Stimulated activated naive B cell treated with anti-CD40 and anti-IgM and Interleukin-4, amounts not matched to agents 10 μg/mL and 1 μg/mL and 100 μg/mL, for 72 hours (primary cell): ENCODE results near the gene TNFRSF19.

ENCODE experiments used
- ATAC-seq, 2 donors: fragments of 150-1000 bp; cut with Tn5 transposase; replicated peaks; 2 replicates each; pipeline ENCODE4 v1.10.0; 2021; ENCODE audit warnings: moderate library complexity in 1 of 2
- DNase-seq: peaks from one replicate; pipeline ENCODE4 v3.0.0; 2021
- H3K27ac Mint-ChIP-seq: one replicate; pipeline ENCODE4 v1.8.0; 2022; ENCODE audit warnings: mild to moderate bottlenecking, mixed read lengths
- H3K27me3 Mint-ChIP-seq, 2 donors: one replicate each; pipeline ENCODE4 v1.8.0; 2022; ENCODE audit warnings: mixed read lengths in 2 of 2
- H3K36me3 Mint-ChIP-seq, 2 donors: one replicate each; pipeline ENCODE4 v1.8.0; 2022; ENCODE audit warnings: mixed read lengths in 2 of 2, mild to moderate bottlenecking in 1 of 2
- H3K4me1 Mint-ChIP-seq, 2 donors: one replicate each; pipeline ENCODE4 v1.8.0; 2022; ENCODE audit warnings: mixed read lengths in 2 of 2, mild to moderate bottlenecking in 1 of 2
- H3K4me3 Mint-ChIP-seq, 2 donors: one replicate each; pipeline ENCODE4 v1.8.0; 2022; ENCODE audit warnings: mild to moderate bottlenecking in 2 of 2, mixed read lengths in 2 of 2, moderate library complexity in 1 of 2
- H3K9me3 Mint-ChIP-seq, 2 donors: one replicate each; pipeline ENCODE4 v1.8.0; 2022; ENCODE audit warnings: mixed read lengths in 2 of 2, mild to moderate bottlenecking in 1 of 2

Gene TNFRSF19

GRCh38 chr13:23619068-23619855 lies 49.0 kb downstream of the TNFRSF19 start:
- Mint-ChIP-seq H3K36me3 (no peaks in the 10 kb centered on the region), H3K27me3 (peaks cover 4 to 10% of the 10 kb centered on the region in 2 donors), H3K27ac (no peak overlapping the region)

GRCh38 chr13:23620211-23620610 lies 50.0 kb downstream of the TNFRSF19 start:
- no peak for DNase-seq
- Mint-ChIP-seq H3K9me3 (no peaks in the 10 kb centered on the region), H3K4me3 (no peak overlapping the region), H3K36me3 (no peaks in the 10 kb centered on the region), H3K4me1 (no peaks in the 10 kb centered on the region), H3K27ac (no peak overlapping the region), H3K27me3 (peaks cover 4 to 10% of the 10 kb centered on the region in 2 donors)
- no peak for ATAC-seq

More at GRCh38 chr13:23619068-23619855, 49.0 kb downstream of the TNFRSF19 start:
- H3K9me3 Mint-ChIP-seq = no peaks in the 10 kb centered on the region
- DNase-seq (no peak), ATAC-seq (no peak)
- no peak overlapping the region for H3K4me3 Mint-ChIP-seq
- no peaks in the 10 kb centered on the region for H3K4me1 Mint-ChIP-seq

GRCh38 chr13:23620613-23621315 lies 50.6 kb downstream of the TNFRSF19 start:
- ATAC-seq = no peak
- H3K27ac Mint-ChIP-seq = no peak overlapping the region

DNA sequence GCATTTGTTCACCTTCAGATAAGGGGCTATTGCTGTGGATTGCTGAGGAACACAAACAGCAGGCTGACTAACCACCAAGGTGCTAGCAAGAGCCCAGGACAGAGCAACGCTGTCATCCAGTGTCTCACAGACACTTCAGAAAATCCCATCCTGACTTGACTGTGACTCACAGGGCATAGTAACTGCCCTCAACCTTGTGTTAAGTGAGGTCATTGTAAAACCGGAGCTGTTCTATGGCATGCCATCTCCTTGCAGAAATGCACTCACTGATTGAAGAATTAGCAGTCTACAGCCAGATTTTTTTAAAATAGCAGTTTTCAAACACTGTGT lies 51.1 kb downstream of the TNFRSF19 start:
- no peaks in the 10 kb centered on the region for H3K36me3 Mint-ChIP-seq
- H3K9me3 Mint-ChIP-seq = no peaks in the 10 kb centered on the region
- DNase-seq (no peak), ATAC-seq (peak; percentile 51 to 76)
- no peaks in the 10 kb centered on the region for H3K4me1 Mint-ChIP-seq
- no peak overlapping the region for H3K27ac Mint-ChIP-seq
- H3K4me3 Mint-ChIP-seq = no peak overlapping the region
- peaks cover 4 to 10% of the 10 kb centered on the region in 2 donors for H3K27me3 Mint-ChIP-seq

More at GRCh38 chr13:23620613-23621315, 50.6 kb downstream of the TNFRSF19 start:
- peaks cover 4 to 10% of the 10 kb centered on the region in 2 donors for H3K27me3 Mint-ChIP-seq
- no peaks in the 10 kb centered on the region for H3K9me3 Mint-ChIP-seq
- no peaks in the 10 kb centered on the region for H3K4me1 Mint-ChIP-seq
- no peaks in the 10 kb centered on the region for H3K36me3 Mint-ChIP-seq
- no peak for DNase-seq
- H3K4me3 Mint-ChIP-seq = no peak overlapping the region

DNA sequence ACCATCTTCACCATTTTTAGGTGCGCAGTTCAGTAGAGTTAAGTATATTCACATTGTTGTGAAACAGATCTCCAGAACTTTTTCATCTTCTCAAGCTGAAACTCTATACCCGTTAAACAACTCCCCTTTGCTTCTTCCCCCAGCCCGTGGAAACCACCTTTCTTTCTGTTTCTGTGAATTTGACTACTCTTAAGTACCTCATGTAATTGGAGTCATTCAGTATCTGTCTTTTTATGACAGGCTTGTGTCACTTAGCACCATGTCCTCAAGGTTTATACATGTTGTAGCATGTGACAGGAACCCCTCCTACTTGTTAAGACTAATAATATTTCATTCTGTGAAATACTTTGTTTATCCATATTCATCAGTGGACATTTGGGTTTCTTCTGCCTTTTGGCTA lies 52.8 kb downstream of the TNFRSF19 start:
- H3K36me3 Mint-ChIP-seq = no peaks in the 10 kb centered on the region
- H3K4me3 Mint-ChIP-seq = no peak overlapping the region
- H3K9me3 Mint-ChIP-seq = no peaks in the 10 kb centered on the region
- ATAC-seq = no peak
- H3K4me1 Mint-ChIP-seq = no peaks in the 10 kb centered on the region
- no peak for DNase-seq
- no peak overlapping the region for H3K27ac Mint-ChIP-seq
- H3K27me3 Mint-ChIP-seq = peaks cover 11 to 15% of the 10 kb centered on the region in 2 donors

- no peaks in the 10 kb centered on the region for H3K36me3 Mint-ChIP-seq
- DNase-seq = no peak
- no peak overlapping the region for H3K27ac Mint-ChIP-seq
- no peaks in the 10 kb centered on the region for H3K4me1 Mint-ChIP-seq
- H3K4me3 Mint-ChIP-seq = no peak overlapping the region
- no peaks in the 10 kb centered on the region for H3K9me3 Mint-ChIP-seq
- peaks cover 11 to 19% of the 10 kb centered on the region in 2 donors for H3K27me3 Mint-ChIP-seq
- no peak for ATAC-seq
These were observed 53.2 kb downstream of the TNFRSF19 start for GRCh38 chr13:23623394-23623793.

DNA sequence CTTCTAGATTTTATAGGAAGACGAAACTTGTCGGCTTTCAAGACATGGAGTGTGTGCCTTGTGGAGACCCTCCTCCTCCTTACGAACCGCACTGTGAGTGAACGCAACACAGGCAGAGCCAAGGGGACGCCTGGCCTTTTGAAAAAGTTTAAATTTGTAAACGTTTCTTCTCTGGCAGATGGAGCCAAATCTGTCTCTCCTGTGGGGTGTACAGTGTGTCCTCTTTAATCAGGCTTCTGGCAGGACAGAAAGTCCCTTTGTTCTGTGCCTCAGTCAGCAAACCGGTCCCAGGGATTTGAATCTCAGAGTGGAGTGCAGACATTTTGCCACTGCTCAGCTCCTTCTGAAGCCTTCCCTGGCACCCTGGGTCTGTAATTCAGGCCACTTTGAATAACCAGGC lies 56.5 kb downstream of the TNFRSF19 start:
- Mint-ChIP-seq H3K27ac (no peak overlapping the region), H3K36me3 (no peaks in the 10 kb centered on the region), H3K27me3 (peaks cover 19 to 24% of the 10 kb centered on the region in 2 donors), H3K9me3 (no peaks in the 10 kb centered on the region), H3K4me3 (no peak overlapping the region), H3K4me1 (no peaks in the 10 kb centered on the region)
- ATAC-seq (no peak), DNase-seq (no peak)

DNA sequence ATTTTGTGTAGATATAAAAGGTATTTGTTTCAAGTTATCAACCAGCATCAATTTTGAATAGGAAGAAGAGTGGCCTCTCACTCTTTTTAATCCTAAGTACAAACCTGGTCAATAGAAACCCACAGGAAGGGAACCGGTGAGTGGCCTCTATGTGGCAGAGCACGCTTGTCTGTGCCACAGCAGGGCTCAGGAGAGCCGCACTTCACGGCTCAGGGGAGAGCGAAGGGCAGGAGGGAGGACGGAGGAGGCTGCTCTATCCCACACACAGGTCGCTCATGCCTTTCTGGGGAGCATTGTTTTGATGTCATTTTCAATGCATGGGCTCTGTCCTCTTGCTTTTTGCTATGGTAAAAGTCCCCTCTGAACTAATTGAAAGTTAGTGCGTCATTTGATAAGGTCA lies 57.2 kb downstream of the TNFRSF19 start:
- DNase-seq (no peak), ATAC-seq (no peak)
- Mint-ChIP-seq H3K4me3 (no peak overlapping the region), H3K27me3 (peaks cover 19 to 24% of the 10 kb centered on the region in 2 donors), H3K27ac (no peak overlapping the region), H3K4me1 (no peaks in the 10 kb centered on the region), H3K9me3 (no peaks in the 10 kb centered on the region), H3K36me3 (no peaks in the 10 kb centered on the region)

DNA sequence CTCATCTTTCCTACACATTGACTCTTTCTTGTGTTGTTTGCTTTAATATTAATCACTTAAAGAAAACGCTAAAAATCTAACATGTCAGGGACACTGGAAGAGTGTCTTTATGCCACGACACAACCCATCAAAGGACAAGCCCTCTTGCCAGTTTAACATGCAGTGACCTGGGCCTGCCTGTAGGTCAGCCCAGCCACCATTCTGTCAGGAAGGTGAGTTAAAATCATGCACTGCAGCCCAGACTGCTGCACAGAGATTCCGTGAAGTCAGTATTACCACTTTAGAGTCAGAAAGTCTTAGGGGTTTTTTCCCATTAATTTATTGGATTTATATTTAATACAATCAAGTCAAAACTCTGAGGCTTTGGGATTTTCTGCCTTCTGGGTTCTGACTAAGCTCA lies 58.0 kb downstream of the TNFRSF19 start:
- Mint-ChIP-seq H3K27ac (no peak overlapping the region), H3K36me3 (no peaks in the 10 kb centered on the region), H3K4me1 (no peaks in the 10 kb centered on the region), H3K9me3 (no peaks in the 10 kb centered on the region), H3K4me3 (no peak overlapping the region), H3K27me3 (peaks cover 19 to 20% of the 10 kb centered on the region in 2 donors)
- ATAC-seq = no peak
- no peak for DNase-seq

GRCh38 chr13:23628765-23629565 lies 58.8 kb downstream of the TNFRSF19 start:
- no peak overlapping the region for H3K4me3 Mint-ChIP-seq

DNA sequence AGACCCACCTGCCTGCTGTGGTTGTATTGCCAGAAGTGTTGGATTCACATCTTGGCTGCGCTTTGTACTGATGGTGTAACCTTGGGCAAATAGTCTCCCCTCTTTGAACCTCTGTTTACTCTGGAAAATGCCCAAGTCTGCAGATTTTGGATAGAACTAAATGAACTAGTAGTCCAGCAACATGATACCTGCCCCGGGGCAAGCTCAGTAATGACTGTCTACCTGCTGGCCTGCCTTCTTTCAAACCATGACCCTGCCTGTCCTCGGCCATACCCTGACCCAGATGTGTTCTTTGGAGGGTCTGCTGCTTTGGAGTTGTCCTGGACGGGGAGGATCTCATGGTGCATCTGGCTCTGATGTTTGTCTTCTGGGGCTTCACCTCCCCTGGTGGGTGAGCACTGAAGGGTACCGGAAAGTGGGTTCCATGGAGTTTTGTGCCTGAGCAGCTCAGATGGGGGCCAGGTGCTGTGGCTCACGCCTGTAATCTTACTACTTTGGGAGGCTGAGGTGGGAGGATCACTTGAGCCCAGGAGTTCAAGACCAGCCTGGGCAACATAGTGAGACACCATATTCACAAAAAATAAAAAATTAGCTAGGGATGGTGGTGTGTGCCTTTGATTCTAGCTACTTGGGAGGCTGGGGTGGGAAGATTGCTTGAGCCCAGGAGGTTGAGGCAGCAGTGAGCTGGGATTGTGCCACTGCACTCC lies 59.5 kb downstream of the TNFRSF19 start:
- no peak overlapping the region for H3K4me3 Mint-ChIP-seq
- no peak for ATAC-seq
- H3K27me3 Mint-ChIP-seq = peaks cover 19 to 20% of the 10 kb centered on the region in 2 donors
- no peaks in the 10 kb centered on the region for H3K9me3 Mint-ChIP-seq
- H3K36me3 Mint-ChIP-seq = no peaks in the 10 kb centered on the region
- no peak for DNase-seq
- H3K27ac Mint-ChIP-seq = no peak overlapping the region
- no peaks in the 10 kb centered on the region for H3K4me1 Mint-ChIP-seq

More at GRCh38 chr13:23628765-23629565, 58.8 kb downstream of the TNFRSF19 start:
- ATAC-seq (no peak), DNase-seq (no peak)
- H3K36me3 Mint-ChIP-seq = no peaks in the 10 kb centered on the region
- peaks cover 19 to 20% of the 10 kb centered on the region in 2 donors for H3K27me3 Mint-ChIP-seq
- H3K4me1 Mint-ChIP-seq = no peaks in the 10 kb centered on the region
- no peaks in the 10 kb centered on the region for H3K9me3 Mint-ChIP-seq
- H3K27ac Mint-ChIP-seq = no peak overlapping the region

DNA sequence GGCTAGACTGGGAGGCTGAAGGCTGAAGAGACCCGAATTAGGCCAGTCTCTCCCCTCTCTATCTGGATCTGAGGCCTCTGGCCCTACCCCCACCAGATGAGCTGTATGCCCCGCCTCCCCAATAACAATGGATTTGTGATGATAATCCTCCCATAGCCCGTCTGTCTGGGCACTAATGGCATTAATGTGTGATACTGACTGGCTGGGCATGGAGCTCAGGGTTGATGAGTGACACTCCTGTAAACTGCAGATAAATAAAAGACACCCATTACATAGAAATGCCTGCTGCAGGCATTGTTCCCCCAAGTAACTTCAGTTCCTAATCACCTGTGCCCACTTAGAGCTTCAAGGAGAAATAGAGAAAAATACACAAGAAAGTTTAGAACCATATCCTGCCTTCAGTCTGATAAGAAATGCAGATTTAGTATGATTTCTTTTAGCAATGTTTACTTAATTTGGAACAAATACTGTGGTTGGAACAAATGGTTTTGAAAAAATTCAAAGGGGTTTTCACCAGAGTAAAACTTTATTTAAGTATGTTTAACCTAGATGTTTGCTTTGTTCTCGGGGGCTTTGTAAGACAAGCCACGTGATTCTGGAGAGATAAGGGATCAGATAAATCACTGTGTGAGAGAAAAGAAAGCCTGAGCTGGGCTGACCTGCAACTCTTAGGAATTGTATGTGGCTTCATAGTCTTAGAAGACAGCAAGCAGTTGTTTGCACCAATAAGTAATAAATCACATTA lies 60.3 kb downstream of the TNFRSF19 start:
- Mint-ChIP-seq H3K4me1 (no peaks in the 10 kb centered on the region), H3K9me3 (no peaks in the 10 kb centered on the region), H3K4me3 (no peak overlapping the region), H3K27ac (no peak overlapping the region), H3K27me3 (peaks cover 19 to 20% of the 10 kb centered on the region in 2 donors), H3K36me3 (no peaks in the 10 kb centered on the region)
- DNase-seq (no peak), ATAC-seq (no peak)

DNA sequence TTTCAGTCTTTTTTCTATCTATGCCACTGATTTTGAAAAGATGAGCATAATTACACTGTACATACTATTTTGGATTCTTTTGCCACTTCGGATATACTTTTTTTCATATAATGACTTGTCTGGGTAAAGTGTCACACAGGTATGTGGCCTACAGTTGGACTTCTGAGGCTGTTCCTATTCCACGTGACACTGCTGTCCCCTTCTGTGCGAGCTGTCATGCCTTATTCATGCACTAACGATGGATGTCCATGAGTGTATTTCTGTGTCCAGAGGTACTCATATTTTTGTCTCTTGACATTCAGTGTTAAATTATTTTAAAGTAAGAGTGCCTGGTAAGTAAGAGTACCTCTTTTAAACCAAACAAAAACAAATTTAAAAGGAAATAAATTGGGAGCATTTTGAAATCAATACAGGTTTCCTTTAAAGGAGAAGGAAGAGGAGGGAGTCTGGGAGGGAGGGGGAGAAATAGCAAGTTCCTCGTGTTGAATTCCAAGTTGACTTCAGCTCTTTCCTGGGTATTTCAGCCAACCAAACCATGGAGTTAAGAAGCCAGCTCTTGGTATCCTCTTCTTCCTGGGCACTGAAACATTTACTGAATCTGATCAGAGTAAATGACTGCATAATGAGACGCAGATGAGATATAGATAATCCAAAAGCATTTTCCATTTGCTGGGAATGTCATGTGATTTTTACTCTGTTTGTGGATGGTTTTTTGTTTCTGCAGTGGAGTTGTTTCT lies 61.3 kb downstream of the TNFRSF19 start:
- H3K27ac Mint-ChIP-seq = no peak overlapping the region
- H3K27me3 Mint-ChIP-seq = peaks cover 19 to 20% of the 10 kb centered on the region in 2 donors
- H3K4me3 Mint-ChIP-seq = no peak overlapping the region
- no peak for DNase-seq
- no peaks in the 10 kb centered on the region for H3K9me3 Mint-ChIP-seq
- ATAC-seq = no peak
- no peaks in the 10 kb centered on the region for H3K36me3 Mint-ChIP-seq
- H3K4me1 Mint-ChIP-seq = no peaks in the 10 kb centered on the region
